HG02642 (cell line): ENCODE measurements around the gene KRTAP2-1.
"Not testable (repeated sequence)": the region's sequence is repeated elsewhere in the genome, so short reads cannot be mapped to it uniquely, and the experiment has no call there.

Source experiments
- ATAC-seq: cut with Tn5 transposase; IDR thresholded peaks from one replicate; pipeline ENCODE4 v1.9.1; 2021; ENCODE audit warnings: mild to moderate bottlenecking; ENCODE audit not compliant: unreplicated experiment, poor library complexity

The KRTAP2-1 gene

DNA sequence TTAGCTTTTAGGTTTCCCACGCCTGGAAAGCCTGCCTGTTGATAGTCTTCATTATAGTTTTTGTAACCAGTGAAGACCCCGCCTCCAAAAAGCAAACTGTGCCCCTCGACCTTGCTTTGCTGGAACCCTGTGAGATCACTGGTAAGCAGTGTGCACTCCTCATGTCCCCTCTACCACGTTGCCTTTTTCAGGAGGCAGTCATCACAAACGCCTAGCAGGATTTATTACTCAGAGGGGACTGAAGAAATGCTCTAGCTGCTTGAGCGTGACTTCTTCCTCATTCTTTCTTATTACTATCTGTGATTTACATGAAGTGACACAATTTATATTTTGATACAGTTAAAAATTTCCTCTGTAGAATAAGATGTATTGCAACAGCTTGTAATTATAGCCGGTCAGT is 31.7 kb downstream of the KRTAP2-1 start:
- no peak for ATAC-seq

DNA sequence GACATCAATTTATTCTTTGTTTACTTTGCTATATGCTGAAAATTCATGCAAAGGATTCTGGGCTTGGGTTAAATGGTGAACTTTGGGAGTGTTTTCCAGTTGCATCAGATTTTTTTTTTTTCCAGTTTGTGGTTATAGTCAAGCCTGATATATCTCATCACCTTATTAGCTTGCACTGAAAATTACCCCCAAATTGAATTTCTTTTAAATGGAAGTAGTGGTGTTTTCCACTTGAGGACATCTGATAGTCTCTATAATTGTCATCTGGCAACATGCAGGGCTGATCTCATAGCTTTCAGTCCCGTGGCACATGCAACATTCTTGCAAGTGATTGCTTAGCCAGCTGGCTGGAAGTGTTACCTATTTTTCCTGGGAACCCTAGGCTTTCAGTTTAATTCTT is 33.5 kb downstream of the KRTAP2-1 start:
- ATAC-seq: no peak

DNA sequence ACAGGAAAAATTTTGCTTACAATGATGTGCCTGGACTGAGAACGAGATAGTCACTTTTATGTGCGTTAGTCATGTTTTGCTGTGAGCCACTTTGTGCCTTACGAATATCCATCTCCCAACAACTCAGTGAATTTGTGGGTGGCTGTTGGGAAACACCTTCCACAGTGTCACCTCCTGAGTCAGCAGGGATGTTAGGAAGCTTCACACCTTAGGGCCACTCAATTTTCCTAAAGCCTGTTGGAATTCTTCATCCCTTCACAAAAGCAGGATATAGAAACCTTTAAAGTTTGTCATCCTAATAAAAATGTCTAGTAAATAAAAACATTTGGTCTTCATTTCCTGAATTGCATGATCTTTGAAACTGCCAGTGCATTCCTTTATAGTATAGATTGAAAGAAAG is 33.9 kb downstream of the KRTAP2-1 start:
- ATAC-seq: no peak

DNA sequence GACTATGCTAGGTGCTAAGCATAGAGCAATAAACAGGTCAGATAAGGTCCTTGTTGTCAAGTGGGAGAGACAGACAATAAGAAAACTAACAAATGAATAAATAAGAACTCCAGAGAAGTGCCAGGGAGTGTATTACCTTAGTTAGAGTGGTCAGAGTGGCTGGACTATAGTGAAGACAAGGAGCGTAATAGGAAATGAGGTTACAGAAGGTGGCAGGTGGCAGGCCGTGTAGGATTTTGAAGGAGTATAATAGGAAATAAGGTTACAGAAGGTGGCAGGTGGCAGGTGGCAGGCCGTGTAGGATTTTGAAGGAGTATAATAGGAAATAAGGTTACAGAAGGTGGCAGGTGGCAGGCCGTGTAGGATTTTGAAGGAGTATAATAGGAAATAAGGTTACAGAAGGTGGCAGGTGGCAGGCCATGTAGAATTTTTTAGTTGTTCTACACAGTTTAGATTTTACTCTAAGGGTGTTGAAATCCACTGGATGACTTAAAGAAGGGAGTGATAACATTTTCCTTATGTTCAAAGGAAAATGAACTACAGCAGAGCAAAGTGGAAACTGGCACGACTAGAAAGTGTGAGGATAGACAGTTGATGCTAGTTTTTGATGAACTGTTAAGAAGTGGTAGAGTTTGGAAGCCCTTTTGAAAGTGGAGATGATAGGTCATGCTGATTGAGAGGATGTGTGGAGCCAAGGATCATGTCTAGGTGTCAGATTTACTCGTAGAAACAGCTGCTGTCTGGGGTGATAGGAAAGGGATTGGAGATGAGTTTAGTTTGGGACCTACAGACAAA is 34.6 kb downstream of the KRTAP2-1 start:
- ATAC-seq: no peak

DNA sequence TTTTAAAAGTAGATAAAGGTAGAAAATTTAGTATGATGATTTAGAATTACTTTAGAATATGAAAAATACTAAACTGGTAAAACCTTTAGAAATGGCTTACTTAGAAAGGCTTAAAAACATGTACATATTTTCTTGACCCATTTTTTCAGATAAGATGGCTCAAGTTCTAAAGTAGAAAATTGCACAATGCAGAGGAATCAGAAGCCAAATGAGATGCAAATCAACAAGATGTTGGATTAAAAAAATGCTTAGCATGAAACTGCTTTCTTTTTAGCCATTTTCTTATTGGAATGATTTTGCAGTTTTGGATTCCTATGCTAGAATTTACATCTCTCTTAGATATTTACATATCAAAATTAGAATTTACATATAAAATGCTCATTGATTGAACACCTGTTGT is 36.7 kb downstream of the KRTAP2-1 start:
- ATAC-seq: no peak

DNA sequence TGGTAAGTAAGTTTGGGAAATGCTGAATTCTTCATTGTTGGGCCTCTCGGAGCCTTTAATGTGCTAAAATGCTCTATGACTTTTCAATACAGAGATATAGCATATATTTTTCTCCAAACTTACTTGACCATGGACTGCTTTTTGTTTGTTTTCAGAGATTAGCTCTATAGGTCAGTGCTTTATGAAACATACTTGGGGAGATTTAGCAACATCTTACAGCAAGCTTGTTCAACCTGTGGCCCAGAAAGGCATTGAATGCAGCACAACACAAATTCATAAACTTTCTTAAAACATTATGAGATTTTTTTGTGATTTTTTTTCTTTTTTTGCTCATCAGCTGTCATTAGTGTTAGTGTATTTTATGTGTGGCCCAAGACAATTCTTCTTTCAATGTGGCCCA is 37.2 kb downstream of the KRTAP2-1 start:
- no peak for ATAC-seq

DNA sequence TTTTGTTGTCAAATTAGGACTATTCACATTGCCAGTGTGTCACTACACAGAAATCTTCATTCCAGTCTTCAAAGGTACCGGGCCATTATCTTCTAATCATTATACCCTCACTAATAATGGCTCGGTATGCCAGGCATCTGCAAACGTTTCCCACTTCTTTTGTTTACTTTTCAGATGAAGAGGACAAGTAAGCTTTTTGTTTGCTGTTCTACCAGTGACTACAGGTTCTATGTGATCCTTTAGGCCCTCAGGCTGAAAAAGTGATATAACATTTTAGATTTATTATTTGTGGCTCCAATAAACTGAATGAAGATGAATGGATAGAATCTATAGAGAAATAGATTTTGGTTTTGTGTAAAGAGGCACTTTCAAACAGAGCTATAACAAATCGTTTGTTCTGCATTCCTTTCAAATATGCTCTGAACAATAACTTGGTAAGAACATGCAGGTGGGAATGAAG is 37.8 kb downstream of the KRTAP2-1 start:
- no peak for ATAC-seq

DNA sequence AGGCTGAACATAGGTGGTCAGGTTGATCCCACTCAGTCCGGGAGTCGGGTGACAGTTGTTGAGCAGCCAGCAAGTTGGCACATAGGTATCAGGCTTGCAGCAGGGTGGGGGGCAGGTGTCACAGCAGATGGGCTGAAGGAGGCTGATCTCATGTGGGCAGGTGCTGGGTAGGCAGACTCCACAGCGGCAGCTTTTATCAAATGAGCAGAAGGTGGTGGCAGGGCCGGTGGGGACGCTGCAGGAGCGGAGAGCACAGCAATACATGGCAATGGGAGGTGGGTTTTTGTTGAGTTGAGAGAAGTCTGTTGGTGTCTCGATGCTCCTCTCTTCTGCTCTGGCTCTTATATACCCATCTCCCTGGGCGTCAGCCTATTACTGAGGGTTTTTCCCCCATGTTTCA is 38.3 kb downstream of the KRTAP2-1 start, which contains the start of gene KRTAP3-1:
TSS of gene KRTAP3-1 (minus strand) at position 318 of the 400 bp plus-strand sequence. CDS start at position 264, 54 bp downstream.
- no peak for ATAC-seq

DNA sequence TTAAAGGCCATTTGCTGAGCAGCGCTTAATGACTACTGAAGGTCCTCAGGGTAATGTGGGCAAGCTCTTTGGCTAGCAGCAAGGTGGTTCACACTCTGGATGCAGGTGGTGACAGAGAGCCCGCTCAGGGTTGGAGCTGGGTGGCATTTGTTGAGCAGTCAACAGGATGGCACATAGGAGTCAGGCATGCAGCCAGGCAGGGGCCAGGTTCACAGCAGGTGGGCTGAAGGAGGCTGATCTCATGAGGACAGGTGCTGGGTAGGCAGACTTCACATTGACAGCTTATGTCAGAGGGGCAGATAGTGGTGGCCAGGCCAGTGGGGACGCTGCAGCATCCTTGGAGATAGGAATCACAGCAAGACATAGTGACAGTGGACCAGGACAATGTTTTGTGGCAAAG is 42.7 kb downstream of the KRTAP2-1 start:
- ATAC-seq: no peak

DNA sequence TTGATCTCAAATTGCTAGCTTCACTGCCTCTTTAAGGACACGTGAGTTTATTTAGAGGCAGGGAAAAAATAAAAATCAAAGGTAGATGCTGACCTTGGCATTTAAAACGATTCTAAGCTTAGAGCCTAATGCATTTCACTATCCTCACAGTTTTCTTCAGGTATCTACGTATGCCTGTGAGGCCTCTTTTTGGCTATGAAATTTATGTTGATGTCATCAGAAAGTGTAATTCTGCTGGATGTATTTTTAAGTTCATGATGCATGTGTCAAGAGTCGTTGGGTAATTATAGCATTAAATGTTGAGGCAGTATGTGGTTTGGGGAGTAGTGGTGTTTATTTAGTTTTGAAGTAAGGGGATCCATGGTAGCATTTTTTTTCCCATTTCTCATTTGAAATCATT is 43.2 kb downstream of the KRTAP2-1 start:
- ATAC-seq: no peak

DNA sequence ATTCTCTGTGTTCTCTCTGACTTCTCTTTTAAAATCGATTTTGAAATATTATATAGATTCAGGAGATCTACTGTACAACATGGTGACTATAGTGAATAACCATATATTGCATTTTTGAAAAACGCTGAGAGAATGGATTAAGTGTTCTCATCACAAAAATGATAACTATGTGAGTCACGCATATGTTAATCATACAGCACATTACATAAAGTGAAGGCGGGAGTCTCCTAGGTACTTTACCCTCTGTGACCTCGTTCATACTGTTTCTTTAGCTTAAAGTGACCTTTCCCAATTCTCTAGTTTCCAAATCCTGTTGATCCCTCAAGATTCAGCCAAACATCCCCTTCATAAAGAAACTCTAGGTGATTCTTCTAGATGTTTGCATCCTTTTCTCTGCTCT is 44.3 kb downstream of the KRTAP2-1 start:
- no peak for ATAC-seq

DNA sequence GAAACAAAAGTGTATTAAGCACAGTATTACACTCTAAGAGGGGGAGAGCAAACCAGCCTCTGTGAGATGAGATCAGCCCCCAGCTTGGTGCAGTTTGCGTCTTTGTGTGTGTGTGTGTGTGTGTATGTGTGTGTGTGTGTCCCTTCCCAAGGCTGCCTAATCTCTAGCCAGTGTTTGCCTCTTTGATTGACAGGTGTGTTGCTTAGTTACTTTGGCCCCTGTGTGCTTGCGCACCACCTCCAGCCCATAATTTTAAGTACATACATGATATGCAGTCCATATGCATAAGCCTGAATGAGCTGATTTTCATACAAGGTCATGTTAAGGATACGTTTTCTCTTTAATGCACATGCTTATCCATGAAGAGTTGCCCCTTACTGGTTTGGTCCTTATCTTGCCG is 45.3 kb downstream of the KRTAP2-1 start:
- no peak for ATAC-seq

DNA sequence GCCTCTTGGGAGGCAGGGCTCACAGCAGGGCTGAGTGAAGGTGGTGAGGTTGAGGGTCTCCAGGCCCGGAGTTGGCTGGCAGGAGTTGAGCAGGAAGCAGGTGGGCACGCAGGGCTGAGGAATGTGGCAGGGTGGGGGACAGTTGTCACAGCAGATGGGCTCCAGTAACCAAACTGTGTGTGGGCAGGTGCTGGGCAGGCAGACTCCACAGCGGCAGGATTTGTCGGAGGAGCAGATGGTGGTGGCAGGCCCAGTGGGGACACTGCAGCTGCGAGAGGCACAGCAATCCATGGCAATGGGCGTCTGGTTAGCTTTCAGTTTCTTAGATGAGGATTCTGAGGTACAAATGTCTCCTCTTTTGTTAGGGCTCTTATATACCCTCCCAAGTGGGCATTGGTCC is 47.6 kb downstream of the KRTAP2-1 start, which contains the start of gene KRTAP3-2:
TSS of gene KRTAP3-2 (minus strand) at position 344 of the 400 bp plus-strand sequence. CDS start at position 291, 53 bp downstream.
- ATAC-seq: not testable (repeated sequence)

DNA sequence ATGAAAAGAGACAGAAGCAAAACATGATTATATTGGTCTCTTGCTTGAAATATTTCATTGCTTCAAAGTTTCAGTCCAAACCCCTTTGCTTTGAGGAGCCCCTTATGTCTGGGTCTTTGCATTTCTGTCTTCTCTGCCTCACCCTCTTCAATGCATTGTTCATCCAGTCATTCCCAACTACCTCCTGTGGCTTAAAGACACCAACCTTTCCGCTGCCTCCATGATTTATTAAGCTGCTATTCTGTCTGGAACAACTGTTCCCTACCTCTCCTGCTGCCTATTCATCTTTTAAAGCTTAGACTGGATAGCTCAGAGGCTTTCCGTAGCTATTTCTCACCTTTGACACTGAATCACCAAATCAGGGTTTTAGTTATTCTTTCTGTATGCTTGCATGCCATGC is 49.8 kb downstream of the KRTAP2-1 start:
- ATAC-seq: no peak

DNA sequence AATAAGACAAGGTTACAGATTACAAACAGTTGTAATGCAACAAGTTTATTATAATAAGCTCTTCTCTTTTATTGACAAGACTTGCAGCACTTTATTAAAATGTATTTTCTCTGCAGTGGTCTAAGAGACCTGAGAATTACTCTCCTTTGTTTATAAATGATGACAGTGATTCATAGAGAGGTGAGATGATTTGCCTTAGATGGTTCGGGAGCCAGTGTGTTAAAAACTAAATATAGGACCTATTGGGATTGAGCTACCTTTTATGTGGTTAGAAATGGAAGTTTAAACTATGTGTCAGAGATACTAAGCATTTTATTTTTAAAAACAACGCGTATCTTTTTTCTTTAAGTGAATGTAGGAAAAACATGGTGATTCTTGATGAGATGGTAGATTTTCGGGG is 50.3 kb downstream of the KRTAP2-1 start:
- no peak for ATAC-seq
